HUES64 (cell line): ENCODE results near the gene TLR2.

Experiments used
- H3K27ac ChIP-seq: 2 replicates; pipeline ENCODE4 v1.7.0; 2013; ENCODE audit warnings: low read depth, low read length, inconsistent platforms
- H3K27me3 ChIP-seq: 2 replicates; pipeline ENCODE4 v1.6.1; 2013; ENCODE audit warnings: mild to moderate bottlenecking, low read length; ENCODE audit not compliant: insufficient read depth
- H3K36me3 ChIP-seq: 2 replicates; pipeline ENCODE4 v1.6.1; 2013; ENCODE audit warnings: mild to moderate bottlenecking, low read length; ENCODE audit not compliant: insufficient read depth
- H3K4me1 ChIP-seq: 2 replicates; pipeline ENCODE4 v1.6.1; 2013; ENCODE audit warnings: mild to moderate bottlenecking, low read length, moderate library complexity; ENCODE audit not compliant: insufficient read depth
- H3K4me3 ChIP-seq: 2 replicates; pipeline ENCODE4 v1.5.1; 2013; ENCODE audit warnings: mild to moderate bottlenecking, low read length, moderate library complexity
- H3K9ac ChIP-seq: 2 replicates; pipeline ENCODE4 v1.6.1; 2013; ENCODE audit warnings: mild to moderate bottlenecking, low read depth, low read length
- H3K9me3 ChIP-seq: 2 replicates; pipeline ENCODE4 v1.6.1; 2013; ENCODE audit warnings: low read depth, low read length; ENCODE audit not compliant: insufficient read depth
- WGBS: fragments of 150-250, 120-280 bp; methylation state at CpG from one replicate; pipeline ENCODE4 v1.1.7; 2013; ENCODE audit warnings: missing lambda C conversion rate; 5-methylcytosine and 5-hydroxymethylcytosine counted together

The TLR2 gene

DNA sequence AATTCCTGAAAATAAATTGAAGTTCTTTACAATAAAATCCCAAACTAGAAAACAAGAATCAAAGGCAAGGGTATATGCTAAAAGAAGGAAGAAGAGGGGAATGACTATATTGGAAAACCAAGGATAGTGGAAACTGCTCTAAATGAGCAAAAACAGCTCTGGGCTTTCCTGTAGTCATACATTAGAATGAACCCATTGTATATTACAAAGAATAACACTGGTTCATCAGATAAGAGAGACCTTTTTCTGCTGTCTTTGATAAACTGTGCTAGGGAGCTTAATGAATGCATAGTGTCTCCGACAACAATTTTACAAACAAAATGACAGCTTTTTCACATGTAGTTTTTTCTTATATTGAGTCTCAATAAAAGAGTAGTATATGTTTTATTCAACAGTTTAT lies 26.6 kb downstream of the TLR2 start:
- H3K9ac ChIP-seq: no peak overlapping the region
- H3K27me3 ChIP-seq: no peaks in the 10 kb centered on the region
- no peak overlapping the region for H3K4me3 ChIP-seq
- WGBS: no CpG with 5 or more reads among the region's 1 CpG
- H3K4me1 ChIP-seq: no peaks in the 10 kb centered on the region
- H3K27ac ChIP-seq: no peak overlapping the region
- H3K9me3 ChIP-seq: no peaks in the 10 kb centered on the region
- no peaks in the 10 kb centered on the region for H3K36me3 ChIP-seq

DNA sequence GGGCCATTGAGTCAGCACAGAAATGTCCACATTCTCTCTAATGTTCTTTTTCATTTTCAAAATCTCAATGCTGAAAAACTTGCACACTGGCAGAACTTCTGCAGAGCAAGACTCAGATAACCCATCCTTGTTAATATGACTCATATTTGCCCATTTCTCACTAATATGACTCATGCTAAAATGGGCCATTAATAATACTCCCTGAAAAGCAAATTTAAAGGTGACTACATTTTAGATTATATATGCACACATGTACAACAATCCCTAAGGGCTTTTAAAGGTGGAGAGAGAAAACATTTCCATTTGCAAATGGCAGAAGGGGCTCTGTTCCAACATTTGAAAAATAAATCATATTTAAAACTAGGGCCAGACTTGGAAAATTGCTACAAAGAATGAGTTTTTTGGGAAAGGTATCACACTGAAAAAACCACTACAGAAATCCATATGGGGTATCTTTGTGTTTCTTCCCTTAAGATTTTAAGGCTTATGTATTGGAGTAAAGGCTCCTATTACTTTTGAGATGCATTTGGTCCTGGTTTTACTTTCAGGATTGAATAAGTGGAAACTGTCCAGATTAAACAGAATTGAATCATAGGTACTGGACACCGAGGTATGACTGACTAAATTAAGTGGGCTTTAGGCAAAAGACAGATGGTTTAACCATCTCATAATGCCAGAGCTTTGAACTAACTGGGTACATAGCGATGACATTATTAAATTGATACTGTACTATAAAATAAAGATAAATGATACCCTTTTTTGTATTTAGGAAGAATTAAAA lies 30.0 kb downstream of the TLR2 start:
- Histone ChIP-seq H3K36me3 (no peaks in the 10 kb centered on the region), H3K4me3 (no peak overlapping the region), H3K9me3 (no peaks in the 10 kb centered on the region), H3K27ac (no peak overlapping the region), H3K27me3 (no peaks in the 10 kb centered on the region), H3K9ac (no peak overlapping the region), H3K4me1 (no peaks in the 10 kb centered on the region)
- 78% methylated on average over 1 of the region's 2 CpGs for WGBS

DNA sequence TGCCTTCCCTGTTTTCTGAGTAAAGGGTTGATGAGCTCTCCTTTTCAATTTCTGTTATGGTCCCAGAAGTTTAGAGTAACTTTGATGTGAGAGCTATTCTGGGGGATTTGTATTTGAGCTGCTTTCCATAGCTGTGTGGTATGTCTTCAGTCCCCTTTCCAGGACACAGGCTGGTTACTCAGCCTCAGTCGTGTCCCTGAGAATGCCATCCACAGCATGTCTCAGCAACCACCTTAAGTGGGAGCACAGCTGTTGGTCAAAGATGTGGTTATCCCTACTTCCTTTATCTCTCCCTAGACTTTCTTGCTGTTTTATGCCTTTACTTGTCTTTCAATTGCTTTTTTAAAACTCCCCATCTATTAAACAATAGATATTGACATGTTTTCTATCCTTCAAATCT lies 38.0 kb downstream of the TLR2 start:
- Histone ChIP-seq H3K27me3 (no peaks in the 10 kb centered on the region), H3K4me1 (no peaks in the 10 kb centered on the region), H3K36me3 (no peaks in the 10 kb centered on the region), H3K9me3 (no peaks in the 10 kb centered on the region), H3K4me3 (no peak overlapping the region), H3K27ac (no peak overlapping the region), H3K9ac (no peak overlapping the region)
- 88% methylated on average over 1 of the region's 1 CpG for WGBS

DNA sequence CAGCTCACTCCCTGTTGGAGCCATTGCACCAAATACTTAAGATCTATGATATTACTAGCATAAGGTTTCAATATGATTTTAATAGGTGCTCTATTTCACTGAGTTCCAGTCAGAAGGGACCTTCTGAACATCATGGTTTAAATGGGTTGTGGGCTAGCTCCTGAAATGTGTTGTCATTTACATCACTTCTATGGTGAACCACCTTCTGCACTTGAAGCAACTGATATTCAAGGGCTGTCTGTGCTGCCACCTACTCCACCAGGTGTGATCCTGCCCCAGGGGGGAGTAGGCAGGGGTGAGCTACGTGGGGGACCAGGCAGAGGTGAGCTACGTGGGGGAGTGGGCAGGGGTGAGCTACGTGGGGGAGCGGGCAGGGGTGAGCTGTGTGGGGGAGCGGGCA lies 40.5 kb downstream of the TLR2 start:
- Histone ChIP-seq H3K9ac (no peak overlapping the region), H3K4me3 (no peak overlapping the region), H3K27me3 (no peaks in the 10 kb centered on the region), H3K27ac (no peak overlapping the region), H3K36me3 (no peaks in the 10 kb centered on the region), H3K4me1 (no peaks in the 10 kb centered on the region), H3K9me3 (no peaks in the 10 kb centered on the region)
- 85% methylated on average over 5 of the region's 5 CpGs for WGBS

DNA sequence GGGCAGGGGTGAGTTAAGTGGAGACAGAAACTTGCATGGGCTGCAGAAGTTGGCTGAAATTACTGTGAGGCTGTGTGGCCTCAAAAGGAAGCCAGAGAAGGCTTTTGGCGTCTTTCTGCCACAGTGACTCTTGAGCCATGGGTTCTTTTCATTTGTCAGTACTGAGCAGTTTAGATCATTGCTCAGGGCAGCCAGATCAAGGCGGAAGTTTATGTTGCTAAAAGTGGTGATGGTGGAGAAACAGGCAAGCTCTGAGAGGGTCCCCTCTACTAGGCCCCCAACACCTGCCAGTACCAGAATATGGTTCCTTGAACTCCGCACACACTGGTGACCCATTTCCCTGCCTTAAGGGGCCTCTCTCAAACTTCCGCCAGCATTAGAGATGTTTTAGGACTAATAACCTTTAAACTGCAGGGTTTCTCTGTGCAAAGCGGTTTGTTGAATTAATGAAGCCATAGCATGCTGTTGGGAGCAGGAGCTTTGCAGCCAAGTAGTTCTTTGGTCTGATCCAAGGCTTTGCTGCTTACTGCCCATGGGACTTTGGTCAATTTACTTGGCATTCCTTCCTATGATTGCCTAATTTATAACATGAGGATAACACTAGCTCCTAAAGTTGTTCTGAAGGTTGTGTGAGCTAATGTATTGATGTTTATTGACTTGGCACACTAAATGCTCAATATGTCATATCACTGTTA lies 41.2 kb downstream of the TLR2 start:
- no peaks in the 10 kb centered on the region for H3K27me3 ChIP-seq
- no peaks in the 10 kb centered on the region for H3K4me1 ChIP-seq
- no peaks in the 10 kb centered on the region for H3K9me3 ChIP-seq
- WGBS: 91% methylated on average over 5 of the region's 5 CpGs
- H3K27ac ChIP-seq: no peak overlapping the region
- no peak overlapping the region for H3K4me3 ChIP-seq
- no peaks in the 10 kb centered on the region for H3K36me3 ChIP-seq
- H3K9ac ChIP-seq: no peak overlapping the region

GRCh38 chr4:153725831-153726154 lies 41.7 kb downstream of the TLR2 start:
- no peaks in the 10 kb centered on the region for H3K36me3 ChIP-seq
- no peak overlapping the region for H3K4me3 ChIP-seq
- no peaks in the 10 kb centered on the region for H3K4me1 ChIP-seq
- H3K9ac ChIP-seq: no peak overlapping the region
- no peaks in the 10 kb centered on the region for H3K27me3 ChIP-seq
- WGBS: 80% methylated on average over 1 of the region's 1 CpG
- H3K27ac ChIP-seq: no peak overlapping the region
- no peaks in the 10 kb centered on the region for H3K9me3 ChIP-seq

- Histone ChIP-seq H3K9me3 (no peaks in the 10 kb centered on the region), H3K4me1 (no peaks in the 10 kb centered on the region), H3K27me3 (no peaks in the 10 kb centered on the region), H3K27ac (no peak overlapping the region), H3K36me3 (no peaks in the 10 kb centered on the region), H3K9ac (no peak overlapping the region), H3K4me3 (no peak overlapping the region)
- WGBS: 93% methylated on average over 3 of the region's 5 CpGs
Measured at GRCh38 chr4:153728151-153728550, 44.1 kb downstream of the TLR2 start.

DNA sequence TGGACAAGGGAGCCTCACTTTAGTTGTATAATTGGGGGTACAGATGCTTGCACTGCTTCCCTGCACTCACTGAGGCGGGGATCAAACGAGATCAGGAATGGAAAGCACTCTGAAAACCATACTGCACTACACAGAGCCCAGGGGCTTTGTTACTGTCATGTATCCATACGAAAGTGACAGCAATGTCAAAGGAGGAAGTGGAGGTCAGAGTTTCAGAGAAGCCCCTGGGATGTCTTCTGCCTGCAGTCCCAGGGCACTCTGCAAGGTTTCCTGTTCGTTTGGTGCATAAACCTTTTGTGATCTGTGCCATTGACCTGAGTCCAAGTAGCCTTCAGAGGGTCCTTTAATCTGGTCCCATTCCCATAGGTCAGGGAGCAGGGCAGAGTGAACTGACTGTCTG lies 44.6 kb downstream of the TLR2 start:
- Histone ChIP-seq H3K9ac (no peak overlapping the region), H3K27ac (no peak overlapping the region), H3K36me3 (no peaks in the 10 kb centered on the region), H3K4me1 (no peaks in the 10 kb centered on the region), H3K4me3 (no peak overlapping the region), H3K27me3 (no peaks in the 10 kb centered on the region), H3K9me3 (no peaks in the 10 kb centered on the region)
- whole genome bisulfite sequencing: 85% methylated on average over 4 of the region's 4 CpGs

DNA sequence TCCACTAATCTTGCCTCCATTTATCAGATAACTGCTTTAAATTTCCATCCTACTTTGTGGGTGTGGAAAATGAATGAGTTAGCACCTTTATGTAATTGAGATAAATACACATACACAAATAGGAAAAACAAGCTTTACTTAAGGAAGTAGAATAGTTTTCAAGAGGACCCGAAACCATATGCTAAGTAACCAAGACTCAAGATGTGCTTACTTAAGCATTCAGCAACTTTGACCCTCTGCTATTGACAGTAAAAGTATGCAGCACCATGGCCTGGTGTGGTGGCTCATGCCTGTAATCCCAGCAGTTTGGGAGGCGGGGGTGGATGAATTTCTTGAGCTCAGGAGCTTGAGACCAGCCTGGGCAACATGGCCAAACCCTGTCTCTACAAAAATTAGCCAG lies 45.8 kb downstream of the TLR2 start:
- no peak overlapping the region for H3K27ac ChIP-seq
- 96% methylated on average over 2 of the region's 2 CpGs for WGBS
- H3K4me3 ChIP-seq: no peak overlapping the region
- H3K27me3 ChIP-seq: no peaks in the 10 kb centered on the region
- H3K9ac ChIP-seq: no peak overlapping the region
- no peaks in the 10 kb centered on the region for H3K36me3 ChIP-seq
- no peaks in the 10 kb centered on the region for H3K9me3 ChIP-seq
- no peaks in the 10 kb centered on the region for H3K4me1 ChIP-seq

- no peaks in the 10 kb centered on the region for H3K9me3 ChIP-seq
- H3K9ac ChIP-seq: no peak overlapping the region
- no peak overlapping the region for H3K27ac ChIP-seq
- H3K36me3 ChIP-seq: no peaks in the 10 kb centered on the region
- H3K27me3 ChIP-seq: no peaks in the 10 kb centered on the region
- H3K4me3 ChIP-seq: no peak overlapping the region
- no peaks in the 10 kb centered on the region for H3K4me1 ChIP-seq
- WGBS: 94% methylated on average over 3 of the region's 3 CpGs
Measured at GRCh38 chr4:153731239-153731638, 47.2 kb downstream of the TLR2 start.

- Histone ChIP-seq H3K4me3 (no peak overlapping the region), H3K36me3 (no peaks in the 10 kb centered on the region), H3K9me3 (no peaks in the 10 kb centered on the region), H3K27me3 (no peaks in the 10 kb centered on the region), H3K27ac (no peak overlapping the region), H3K4me1 (no peaks in the 10 kb centered on the region), H3K9ac (no peak overlapping the region)
- 75% methylated on average over 2 of the region's 4 CpGs for WGBS
Measured at GRCh38 chr4:153733751-153734448, 49.8 kb downstream of the TLR2 start.
